GM23338 (cell line): Measurements from ENCODE around the gene MPST. TPM values are rescaled to one million over a fixed set of nuclear protein-coding genes. Genes with fewer than 3 reads are reported as not detected.

Experiments
- ATAC-seq: fragments of 200-7000 bp; cut with Tn5 transposase; 3 replicates; pipeline ENCODE4 v1.9.1; 2020
- DNase-seq: peaks from one replicate; pipeline ENCODE4 v3.0.0-alpha.2; 2015; ENCODE audit warnings: low spot score
- H2AFZ ChIP-seq: fragments of 200-600 bp; sonication (generic); 2 replicates; pipeline ENCODE4 v1.8.0; 2016; ENCODE audit warnings: antibody characterized with exemption, mild to moderate bottlenecking, moderate library complexity
- H3F3A ChIP-seq: fragments of 200-600 bp; sonication (generic); replicated peaks from 2 replicates; pipeline ENCODE4 v1.8.0; 2017; ENCODE audit warnings: antibody characterized with exemption, mixed run types, low read depth
- H3K27ac ChIP-seq: fragments of 200-600 bp; sonication (generic); 2 replicates; pipeline ENCODE4 v1.6.1; 2016; ENCODE audit warnings: low read depth
- H3K27me3 ChIP-seq: fragments of 200-600 bp; sonication (generic); 2 replicates; pipeline ENCODE4 v1.8.0; 2016; ENCODE audit warnings: mild to moderate bottlenecking, mixed run types, moderate library complexity; ENCODE audit not compliant: insufficient read depth
- H3K36me3 ChIP-seq: fragments of 200-600 bp; sonication (generic); 2 replicates; pipeline ENCODE4 v1.8.0; 2016; ENCODE audit warnings: mild to moderate bottlenecking; ENCODE audit not compliant: insufficient read depth
- H3K4me1 ChIP-seq: fragments of 200-600 bp; sonication (generic); 2 replicates; pipeline ENCODE4 v1.8.0; 2016; ENCODE audit warnings: mild to moderate bottlenecking, moderate library complexity; ENCODE audit not compliant: insufficient read depth
- H3K4me2 ChIP-seq: fragments of 200-600 bp; sonication (generic); 2 replicates; pipeline ENCODE4 v1.7.1; 2017; ENCODE audit warnings: mixed run types
- H3K4me3 ChIP-seq: fragments of 200-600 bp; sonication (generic); 2 replicates; pipeline ENCODE4 v1.6.1; 2016; ENCODE audit warnings: mixed run types
- H3K79me2 ChIP-seq: fragments of 200-600 bp; sonication (generic); replicated peaks from 2 replicates; pipeline ENCODE4 v1.8.0; 2017; ENCODE audit warnings: mild to moderate bottlenecking; ENCODE audit not compliant: insufficient read depth
- H3K9me2 ChIP-seq: fragments of 200-600 bp; sonication (generic); 2 replicates; pipeline ENCODE4 v1.8.0; 2017; ENCODE audit not compliant: insufficient read depth
- H4K20me1 ChIP-seq: fragments of 200-600 bp; sonication (generic); replicated peaks from 2 replicates; pipeline ENCODE4 v1.8.0; 2017; ENCODE audit warnings: mild to moderate bottlenecking; ENCODE audit not compliant: insufficient read depth
- H3K27ac Mint-ChIP-seq: 2 replicates; pipeline ENCODE4 v1.8.0; 2020; ENCODE audit warnings: inconsistent platforms, mild to moderate bottlenecking, moderate library complexity, mixed read lengths
- H3K27me3 Mint-ChIP-seq: 3 replicates; pipeline ENCODE4 v1.8.0; 2022; ENCODE audit warnings: low read depth, mild to moderate bottlenecking, moderate library complexity, mixed read lengths, inconsistent platforms; ENCODE audit not compliant: insufficient read depth, poor library complexity
- H3K36me3 Mint-ChIP-seq: 3 replicates; pipeline ENCODE4 v1.8.0; 2021; ENCODE audit warnings: low read depth, mild to moderate bottlenecking, inconsistent platforms, moderate library complexity, mixed read lengths
- H3K4me1 Mint-ChIP-seq: 3 replicates; pipeline ENCODE4 v1.8.0; 2020; ENCODE audit warnings: mild to moderate bottlenecking, inconsistent platforms, mixed read lengths
- H3K4me3 Mint-ChIP-seq: 3 replicates; pipeline ENCODE4 v1.8.0; 2021; ENCODE audit warnings: moderate library complexity, mild to moderate bottlenecking, inconsistent platforms, mixed read lengths
- H3K9me3 Mint-ChIP-seq: 3 replicates; pipeline ENCODE4 v1.8.0; 2020; ENCODE audit warnings: moderate library complexity, mild to moderate bottlenecking, inconsistent platforms, mixed read lengths
- CREB1 ChIP-seq: fragments of 250-450 bp; sonication (Bioruptor Pico); IDR thresholded peaks from 2 replicates; pipeline ENCODE4 v1.5.0; 2020; ENCODE audit warnings: low read depth, mild to moderate bottlenecking, moderate library complexity
- CTCF ChIP-seq, 2 experiments: fragments of 200-600 bp in 1 of 2; sonication (generic) in 1 of 2; conservative IDR thresholded peaks; 2 replicates each; pipeline versions ENCODE4 v1.5.1 to v1.6.1; 2016 to 2017; ENCODE audit warnings: antibody characterized with exemption in 2 of 2, low read depth in 2 of 2, mild to moderate bottlenecking in 2 of 2, moderate library complexity in 1 of 2
- ETS1 ChIP-seq: IDR thresholded peaks from 2 replicates; pipeline ENCODE4 v1.6.1; 2016; ENCODE audit warnings: antibody characterized with exemption
- EZH2 ChIP-seq: fragments of 200-600 bp; sonication (generic); IDR thresholded peaks from one replicate; pipeline ENCODE4 v1.8.0; 2017; ENCODE audit warnings: antibody characterized with exemption, mild to moderate bottlenecking, low read depth; ENCODE audit not compliant: unreplicated experiment
- EZH2phosphoT487 ChIP-seq: fragments of 200-600 bp; sonication (generic); IDR thresholded peaks from one replicate; pipeline ENCODE4 v1.8.1; 2018; ENCODE audit warnings: antibody characterized with exemption; ENCODE audit not compliant: unreplicated experiment
- JUNB ChIP-seq: IDR thresholded peaks from one replicate; pipeline ENCODE4 v1.6.1; 2016; ENCODE audit warnings: antibody characterized with exemption; ENCODE audit not compliant: unreplicated experiment
- NANOG ChIP-seq: IDR thresholded peaks from 2 replicates; pipeline ENCODE4 v1.6.1; 2016; ENCODE audit warnings: antibody characterized with exemption, borderline replicate concordance
- POLR2AphosphoS5 ChIP-seq: IDR thresholded peaks from 2 replicates; pipeline ENCODE4 v1.6.1; 2016; ENCODE audit warnings: antibody characterized with exemption, low read depth
- REST ChIP-seq: IDR thresholded peaks from one replicate; pipeline ENCODE4 v1.6.1; 2018; ENCODE audit warnings: antibody characterized with exemption; ENCODE audit not compliant: unreplicated experiment
- STAT1 ChIP-seq: IDR thresholded peaks from one replicate; pipeline ENCODE4 v1.6.1; 2016; ENCODE audit warnings: antibody characterized with exemption; ENCODE audit not compliant: unreplicated experiment
- ZNF114 ChIP-seq: fragments of 250-450 bp; sonication (Bioruptor Pico); IDR thresholded peaks from 2 replicates; pipeline ENCODE4 v1.5.0; 2020; ENCODE audit warnings: mild to moderate bottlenecking, moderate library complexity
- ZNF331 ChIP-seq: fragments of 250-450 bp; sonication (Bioruptor Pico); IDR thresholded peaks from 2 replicates; pipeline ENCODE4 v1.5.0; 2020; ENCODE audit warnings: low read depth, mild to moderate bottlenecking, moderate library complexity
- ZNF462 ChIP-seq: fragments of 250-450 bp; sonication (Bioruptor Pico); IDR thresholded peaks from 2 replicates; pipeline ENCODE4 v1.5.0; 2020; ENCODE audit warnings: mild to moderate bottlenecking, moderate library complexity
- polyA plus RNA-seq: library from polyadenylated mRNA; unstranded; fragments of >200 nt; fragmentation: Nextera tagmentation; extraction: Ambion mirVana; gene quantifications from 2 replicates; pipeline ENCODE4 v1.2.1, GENCODE V29; 2016
- total RNA-seq: library from RNA; depleted of rRNA; stranded (reverse); fragments of >200 nt; shearing (Covaris generic); gene quantifications from 2 replicates; pipeline ENCODE4 v1.2.3, GENCODE V29; 2014

MPST gene
- total and polyA plus RNA-seq, 2 experiments from 2014 or later: 86.2 to 158 TPM

- Histone ChIP-seq H3K27ac (no peak overlapping the region), H3K27me3 (no peaks in the 10 kb centered on the region), H3K79me2 (peaks cover 15% of the 10 kb centered on the region), H2AFZ (no peak overlapping the region), H3K4me1 (peaks cover 8% of the 10 kb centered on the region; the same call in 1 of the 2 replicates), H3F3A (no peaks in the 10 kb centered on the region), H3K9me2 (no peaks in the 10 kb centered on the region), H3K36me3 (no peaks in the 10 kb centered on the region), H3K4me2 (peak overlapping the region; percentile 57), H3K4me3 (no peak overlapping the region), H4K20me1 (no peaks in the 10 kb centered on the region; the same call in 1 of the 2 replicates)
- H3K9me3 Mint-ChIP-seq: no peaks in the 10 kb centered on the region; the same call in 2 of the 3 replicates
- ATAC-seq (no peak), DNase-seq (no peak)
- peaks cover 8% of the 10 kb centered on the region for H3K27me3 Mint-ChIP-seq
- TF ChIP-seq JUNB (no peak), EZH2phosphoT487 (no peak), NANOG (no peak), CTCF (conservative IDR thresholded peaks at IDR 0.05; ENCODE audit: low read depth in 2 of 2) (no peak), POLR2AphosphoS5 (no peak), EZH2 (no peak), ZNF114 (CRISPR knock-in tag) (no peak), ZNF462 (CRISPR knock-in tag) (no peak), ETS1 (no peak), REST (no peak), CREB1 (CRISPR knock-in tag) (no peak), STAT1 (no peak), ZNF331 (no peak)
- peaks cover 11% of the 10 kb centered on the region; the same call in 2 of the 3 replicates for H3K4me1 Mint-ChIP-seq
- peaks cover 14% of the 10 kb centered on the region; the same call in 2 of the 3 replicates for H3K36me3 Mint-ChIP-seq
- peak overlapping the region; percentile 59; the same call in 1 of the 2 replicates for H3K27ac Mint-ChIP-seq
- no peak overlapping the region for H3K4me3 Mint-ChIP-seq
Measured at GRCh38 chr22:37015587-37015878, 4.0 kb upstream of the MPST start.
